Mesendoderm (in vitro differentiated cells): Measurements from ENCODE around the gene LEKR1.
"Not testable (repeated sequence)": the region's sequence is repeated elsewhere in the genome, so short reads cannot be mapped to it uniquely, and the experiment has no call there.

Source experiments
- DNase-seq: peaks from one replicate; pipeline ENCODE4 v3.0.0; 2013
- H2AK5ac ChIP-seq: 2 replicates; pipeline ENCODE4 v1.6.1; 2013; ENCODE audit warnings: low read length, inconsistent platforms
- H2BK120ac ChIP-seq: 2 replicates; pipeline ENCODE4 v1.6.1; 2013; ENCODE audit warnings: low read depth, mild to moderate bottlenecking, low read length, moderate library complexity, mixed read lengths
- H2BK15ac ChIP-seq: replicated peaks from 2 replicates; pipeline ENCODE4 v1.6.1; 2013; ENCODE audit warnings: low read depth, mild to moderate bottlenecking, moderate library complexity
- H2BK5ac ChIP-seq: 2 replicates; pipeline ENCODE4 v1.6.1; 2013; ENCODE audit warnings: low read length, inconsistent platforms
- H3K18ac ChIP-seq: 2 replicates; pipeline ENCODE4 v1.6.1; 2013; ENCODE audit warnings: mild to moderate bottlenecking, low read length, mixed read lengths
- H3K23ac ChIP-seq: one replicate; pipeline ENCODE4 v1.6.1; 2013; ENCODE audit warnings: low read length
- H3K27ac ChIP-seq: 2 replicates; pipeline ENCODE4 v1.5.1; 2013; ENCODE audit warnings: low read depth, mild to moderate bottlenecking, inconsistent platforms, low read length, moderate library complexity
- H3K27me3 ChIP-seq: 2 replicates; pipeline ENCODE4 v1.6.1; 2013; ENCODE audit warnings: low read length, control low read depth, mild to moderate bottlenecking, inconsistent platforms; ENCODE audit not compliant: insufficient read depth, poor library complexity
- H3K36me3 ChIP-seq: 2 replicates; pipeline ENCODE4 v1.6.1; 2013; ENCODE audit warnings: low read length, inconsistent platforms; ENCODE audit not compliant: control insufficient read depth, insufficient read depth
- H3K4ac ChIP-seq: one replicate; pipeline ENCODE4 v1.6.1; 2013; ENCODE audit warnings: low read depth, mild to moderate bottlenecking, low read length, moderate library complexity
- H3K4me1 ChIP-seq: 2 replicates; pipeline ENCODE4 v1.6.1; 2013; ENCODE audit warnings: low read depth, low read length, inconsistent platforms; ENCODE audit not compliant: control insufficient read depth
- H3K4me2 ChIP-seq: 2 replicates; pipeline ENCODE4 v1.6.1; 2013; ENCODE audit warnings: low read length
- H3K4me3 ChIP-seq: 2 replicates; pipeline ENCODE4 v1.5.1; 2013; ENCODE audit warnings: mild to moderate bottlenecking, low read length
- H3K56ac ChIP-seq: one replicate; pipeline ENCODE4 v1.6.1; 2013; ENCODE audit warnings: low read length
- H3K79me1 ChIP-seq: 2 replicates; pipeline ENCODE4 v1.6.1; 2013; ENCODE audit warnings: low read length, inconsistent platforms
- H3K79me2 ChIP-seq: 2 replicates; pipeline ENCODE4 v1.6.1; 2013; ENCODE audit warnings: mild to moderate bottlenecking, low read length; ENCODE audit not compliant: control insufficient read depth, insufficient read depth
- H3K9ac ChIP-seq: 2 replicates; pipeline ENCODE4 v1.6.1; 2013; ENCODE audit warnings: low read length, inconsistent platforms
- H4K5ac ChIP-seq: one replicate; pipeline ENCODE4 v1.6.1; 2013; ENCODE audit warnings: low read length
- H4K8ac ChIP-seq: one replicate; pipeline ENCODE4 v1.6.1; 2013; ENCODE audit warnings: low read depth, mild to moderate bottlenecking, control low read depth, low read length, moderate library complexity
- WGBS: extraction: QIAGEN DNeasy Blood & Tissue Kit; methylation state at CpG from one replicate; pipeline ENCODE4 v1.1.7; 2013; ENCODE audit warnings: low lambda C conversion rate, missing lambda C conversion rate; ENCODE audit not compliant: insufficient coverage; ENCODE audit errors: extremely low coverage; 5-methylcytosine and 5-hydroxymethylcytosine counted together

Gene LEKR1

DNA sequence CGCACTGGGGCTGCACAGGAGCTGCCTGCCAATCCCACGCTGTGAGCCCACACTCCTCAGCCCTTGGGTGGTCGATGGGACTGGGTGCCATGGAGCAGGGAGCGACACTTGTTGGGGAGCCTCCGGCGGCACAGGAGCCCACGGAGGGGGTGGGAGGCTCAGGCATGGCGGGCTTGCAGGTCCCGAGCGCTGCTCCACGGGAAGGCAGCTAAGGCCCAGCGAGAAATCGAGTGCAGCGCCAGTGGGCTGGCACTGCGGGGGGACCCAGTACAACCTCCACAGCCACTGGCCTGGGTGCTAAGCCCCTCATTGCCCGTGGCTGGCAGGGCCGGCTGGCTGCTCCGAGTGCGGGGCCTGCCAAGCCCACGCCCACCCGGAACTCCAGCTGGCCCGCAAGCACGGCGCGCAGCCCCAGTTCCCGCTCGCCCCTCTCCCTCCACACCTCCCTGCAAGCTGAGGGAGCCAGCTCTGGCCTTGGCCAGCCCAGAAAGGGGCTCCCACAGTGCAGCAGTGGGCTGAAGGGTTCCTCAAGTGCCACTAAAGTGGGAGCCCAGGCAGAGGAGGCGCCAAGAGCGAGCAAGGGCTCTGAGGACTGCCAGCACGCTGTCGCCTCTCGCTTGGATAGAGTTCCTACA, 3.4 kb upstream of the LEKR1 start:
- H3K23ac ChIP-seq, DNase-seq: not testable (repeated sequence)

DNA sequence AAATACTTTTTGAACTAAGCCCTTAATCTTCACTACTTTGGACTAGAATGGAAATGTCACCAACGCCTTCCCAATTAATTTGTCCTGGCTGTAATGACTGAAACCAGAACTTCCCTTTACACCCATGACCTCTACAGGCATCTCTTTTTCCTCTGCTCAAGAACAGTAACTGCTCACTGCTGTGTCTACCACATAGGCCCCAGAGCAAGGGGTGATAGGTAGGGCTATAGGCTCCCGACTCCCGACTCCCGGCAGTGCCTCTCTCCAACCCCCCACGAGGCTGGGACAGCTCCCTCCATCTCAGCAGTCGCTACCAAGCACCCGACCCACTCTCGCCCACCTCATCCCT, 384 bp upstream of the LEKR1 start:
- no peaks in the 10 kb centered on the region for H3K79me1 ChIP-seq
- H3K27me3 ChIP-seq: peaks cover 6% of the 10 kb centered on the region
- no peaks in the 10 kb centered on the region for H3K79me2 ChIP-seq
- no CpG with 5 or more reads among the region's 8 CpGs for WGBS
- H2BK120ac ChIP-seq: no peak overlapping the region
- H3K36me3 ChIP-seq: no peaks in the 10 kb centered on the region
- no peak overlapping the region for H2AK5ac ChIP-seq
- H3K9ac ChIP-seq: peak overlapping the region; percentile 71
- H3K4me1 ChIP-seq: peaks cover 2% of the 10 kb centered on the region
- DNase-seq: no peak
- H3K18ac ChIP-seq: no peak overlapping the region
- no peak overlapping the region for H3K27ac ChIP-seq
- no peak overlapping the region for H4K8ac ChIP-seq
- H3K4me2 ChIP-seq: peak overlapping the region; percentile 65
- peak overlapping the region; percentile 44 for H3K4me3 ChIP-seq
- H4K5ac ChIP-seq: peak overlapping the region; percentile 3
- H3K56ac ChIP-seq: peak overlapping the region; percentile 92
- H2BK15ac ChIP-seq: no peak overlapping the region
- peak overlapping the region; percentile 1 for H3K4ac ChIP-seq
- H3K23ac ChIP-seq: no peak overlapping the region
- H2BK5ac ChIP-seq: peak overlapping the region; percentile 23

More for the DNA sequence above, 3.4 kb upstream of the LEKR1 start:
- not testable (repeated sequence) for H3K79me2 ChIP-seq, H4K8ac ChIP-seq, H4K5ac ChIP-seq, H3K9ac ChIP-seq, H3K4me3 ChIP-seq, H3K27ac ChIP-seq, H2BK15ac ChIP-seq, H2BK120ac ChIP-seq, H3K18ac ChIP-seq, H3K36me3 ChIP-seq, H2AK5ac ChIP-seq, H3K4me1 ChIP-seq, H3K27me3 ChIP-seq, H3K4me2 ChIP-seq, H3K79me1 ChIP-seq, H3K4ac ChIP-seq, H3K56ac ChIP-seq, H2BK5ac ChIP-seq
- WGBS: no CpG with 5 or more reads among the region's 32 CpGs

DNA sequence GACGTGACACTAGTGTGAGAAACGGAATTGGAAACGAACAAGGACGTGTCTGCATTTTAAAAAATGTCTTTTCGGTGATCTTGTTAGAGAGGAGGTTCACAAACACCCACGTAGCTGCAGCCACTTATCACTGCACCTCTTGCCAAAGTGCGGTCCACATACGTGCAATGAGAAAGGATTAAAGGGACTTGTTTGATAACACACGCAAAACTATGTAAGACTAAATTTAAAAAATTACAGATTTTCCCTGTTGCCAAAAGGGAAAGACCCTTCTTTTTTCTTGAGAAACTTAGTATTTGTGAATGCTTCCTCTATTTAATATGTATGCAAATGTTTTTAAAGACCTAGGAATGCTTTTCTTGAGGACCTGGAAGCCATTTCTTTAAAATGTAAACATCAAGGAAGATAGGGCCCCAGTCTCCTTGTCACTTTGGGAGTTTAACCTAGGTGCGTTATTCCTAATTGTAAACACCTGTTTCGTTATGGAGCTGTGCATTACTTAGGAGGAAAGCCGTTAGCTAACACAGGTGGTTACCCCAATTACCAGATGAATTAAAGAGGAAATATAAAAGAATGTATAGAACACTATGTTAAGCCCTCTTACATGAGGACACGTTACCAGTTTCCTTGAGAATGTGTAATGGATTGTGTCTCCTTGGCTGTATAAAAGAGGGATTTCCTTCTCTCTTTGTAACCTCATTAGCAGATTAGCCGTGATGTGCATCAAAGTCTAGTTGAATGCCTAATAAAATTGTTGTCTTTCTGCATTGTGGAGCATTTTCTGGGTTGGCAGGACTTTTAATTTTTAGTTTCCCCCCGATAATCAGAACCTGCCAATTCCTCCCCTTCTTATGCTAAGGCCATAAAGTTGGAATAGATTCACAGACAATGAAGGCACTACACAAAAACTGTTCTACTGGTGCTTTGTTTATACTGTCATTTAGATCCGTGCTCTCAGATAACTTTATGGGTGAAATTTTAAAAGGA, 1.0 kb downstream of the LEKR1 start:
- Histone ChIP-seq H3K36me3 (no peaks in the 10 kb centered on the region), H3K79me2 (no peaks in the 10 kb centered on the region), H3K4me1 (peaks cover 2% of the 10 kb centered on the region), H2BK15ac (no peak overlapping the region), H4K8ac (no peak overlapping the region), H4K5ac (no peak overlapping the region), H2BK120ac (no peak overlapping the region), H3K79me1 (no peaks in the 10 kb centered on the region), H3K27ac (peak overlapping the region; percentile 65), H3K18ac (peak overlapping the region; percentile 20), H3K4me2 (peak overlapping the region; percentile 65), H3K4me3 (peak overlapping the region; percentile 15), H3K56ac (peak overlapping the region; percentile 92), H3K27me3 (peaks cover 6% of the 10 kb centered on the region), H3K23ac (no peak overlapping the region), H2AK5ac (no peak overlapping the region), H3K4ac (peak overlapping the region; percentile 65), H2BK5ac (no peak overlapping the region), H3K9ac (peak overlapping the region; percentile 71)
- WGBS: no CpG with 5 or more reads among the region's 16 CpGs
- peak; percentile 32 for DNase-seq

DNA sequence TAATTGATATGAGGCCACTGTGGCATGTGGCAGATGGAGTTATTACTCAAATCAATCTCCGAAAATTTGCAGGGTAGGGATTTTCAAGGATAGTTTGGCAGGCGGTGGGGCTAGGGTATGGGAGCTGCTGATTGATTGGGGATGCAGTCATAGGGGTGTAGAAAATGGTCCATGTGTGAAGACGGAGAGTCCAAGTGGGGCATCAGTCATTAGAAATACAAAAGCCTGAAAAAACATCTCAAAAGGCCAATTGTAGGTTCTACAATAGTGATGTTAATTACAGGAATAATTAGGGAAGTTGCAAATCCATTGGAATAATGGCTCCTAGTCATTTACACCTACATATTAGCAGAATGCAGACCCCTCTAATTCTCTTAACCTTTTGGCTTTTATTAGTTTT, 4.9 kb downstream of the LEKR1 start:
- H3K56ac ChIP-seq: no peak overlapping the region
- no peak overlapping the region for H2BK15ac ChIP-seq
- H4K5ac ChIP-seq: no peak overlapping the region
- H4K8ac ChIP-seq: no peak overlapping the region
- no peaks in the 10 kb centered on the region for H3K36me3 ChIP-seq
- H3K27ac ChIP-seq: no peak overlapping the region
- H2BK5ac ChIP-seq: no peak overlapping the region
- peaks cover 4% of the 10 kb centered on the region for H3K4me1 ChIP-seq
- DNase-seq: no peak
- no peak overlapping the region for H3K18ac ChIP-seq
- no peak overlapping the region for H2AK5ac ChIP-seq
- no CpG with 5 or more reads among the region's 3 CpGs for WGBS
- no peak overlapping the region for H3K23ac ChIP-seq
- no peaks in the 10 kb centered on the region for H3K79me2 ChIP-seq
- H3K4ac ChIP-seq: no peak overlapping the region
- no peak overlapping the region for H3K9ac ChIP-seq
- no peak overlapping the region for H3K4me2 ChIP-seq
- H2BK120ac ChIP-seq: no peak overlapping the region
- H3K4me3 ChIP-seq: no peak overlapping the region
- peaks cover 6% of the 10 kb centered on the region for H3K27me3 ChIP-seq
- no peaks in the 10 kb centered on the region for H3K79me1 ChIP-seq

DNA sequence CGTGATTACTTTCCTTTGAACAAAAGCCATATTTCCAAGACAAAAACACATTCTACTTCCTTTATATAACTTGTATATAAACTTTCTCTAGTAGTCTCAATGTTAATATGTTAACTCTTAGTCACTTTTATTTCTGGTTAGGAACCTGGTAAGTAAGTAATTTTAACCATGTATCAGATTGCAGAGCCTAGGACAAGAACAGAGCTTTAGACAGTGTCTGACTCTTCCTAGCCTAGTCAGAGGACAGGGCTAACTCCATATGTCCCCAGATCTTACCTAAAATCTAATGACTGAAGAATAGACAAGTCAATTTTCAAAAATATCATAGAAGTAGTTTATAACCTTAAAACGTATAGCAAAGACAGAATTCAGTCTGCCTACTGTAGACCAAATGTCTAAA, 8.3 kb downstream of the LEKR1 start:
- H2BK15ac ChIP-seq: no peak overlapping the region
- no peak for DNase-seq
- no peak overlapping the region for H3K9ac ChIP-seq
- H4K5ac ChIP-seq: no peak overlapping the region
- H3K23ac ChIP-seq: no peak overlapping the region
- 100% methylated on average over 1 of the region's 2 CpGs for WGBS
- H3K56ac ChIP-seq: no peak overlapping the region
- H4K8ac ChIP-seq: no peak overlapping the region
- no peak overlapping the region for H2AK5ac ChIP-seq
- H3K4me2 ChIP-seq: no peak overlapping the region
- no peak overlapping the region for H3K4ac ChIP-seq
- no peak overlapping the region for H3K4me3 ChIP-seq
- no peak overlapping the region for H2BK120ac ChIP-seq
- no peak overlapping the region for H3K27ac ChIP-seq
- H3K18ac ChIP-seq: no peak overlapping the region
- no peak overlapping the region for H2BK5ac ChIP-seq
- H3K36me3 ChIP-seq: no peaks in the 10 kb centered on the region
- H3K4me1 ChIP-seq: peaks cover 2% of the 10 kb centered on the region
- no peaks in the 10 kb centered on the region for H3K79me1 ChIP-seq
- no peaks in the 10 kb centered on the region for H3K79me2 ChIP-seq
- H3K27me3 ChIP-seq: no peaks in the 10 kb centered on the region
